SKM-1 treated with dmso at 0.1 percent for 144 hours (cell line): ENCODE data around the gene OR13C8.

ENCODE experiments used
- DNase-seq: peaks from one replicate; lab custom pipeline; 2025; ENCODE audit not compliant: unreplicated experiment; lab: John Stamatoyannopoulos, UW

Gene OR13C8

GRCh38 chr9:104608336-104608735 lies 39.4 kb downstream of the OR13C8 start:
- DNase-seq: no peak

DNA sequence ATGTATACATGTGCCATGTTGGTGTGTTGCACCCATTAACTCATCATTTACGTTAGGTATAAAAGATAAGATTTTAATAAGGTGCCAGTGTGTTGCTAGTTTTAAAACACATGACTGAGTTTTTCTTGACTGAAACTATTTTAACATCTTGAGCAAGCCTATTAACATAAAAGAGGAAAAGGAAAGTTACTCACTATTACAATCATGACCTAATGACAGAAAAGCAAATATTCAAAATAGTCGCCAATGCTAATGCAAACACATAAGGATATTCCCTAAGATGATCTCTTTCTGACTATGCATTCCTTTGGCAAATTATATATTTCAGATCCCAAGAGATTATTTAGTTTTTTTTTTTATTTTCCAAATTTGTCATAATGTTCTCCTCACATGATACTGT lies 42.2 kb downstream of the OR13C8 start:
- no peak for DNase-seq

GRCh38 chr9:104617418-104617817 lies 48.5 kb downstream of the OR13C8 start:
- no peak for DNase-seq

- DNase-seq: no peak
Measured at GRCh38 chr9:104618104-104618503, 49.1 kb downstream of the OR13C8 start, which contains the start of gene OR13C9. OR13C9 (minus strand) TSS chr9:104618204; CDS start chr9:104618204, 0 bp downstream.
